Gastroesophageal sphincter (tissue), 4 donors: ENCODE measurements around the gene SBK1. TPM values are rescaled to one million over a fixed set of nuclear protein-coding genes. Genes with fewer than 3 reads are reported as not detected.

Source experiments
- ATAC-seq: fragments of 150-250 bp; one replicate; pipeline ENCODE4 v1.9.1; 2016; ENCODE audit warnings: mild to moderate bottlenecking, moderate library complexity
- H3K27ac ChIP-seq, 4 donors: fragments of 200-600 bp; sonication (generic) in 3 of 4; 1 replicate in 3 of 4; 2 replicates in 1 of 4; pipeline ENCODE4 v1.5.1; 2016 to 2019
- H3K27me3 ChIP-seq: fragments of 200-600 bp; sonication (generic); one replicate; pipeline ENCODE4 v1.5.1; 2019
- H3K36me3 ChIP-seq, 2 donors: fragments of 200-600 bp; sonication (generic); one replicate each; pipeline ENCODE4 v1.5.1; 2019; ENCODE audit warnings: control low read depth in 1 of 2
- H3K4me1 ChIP-seq, 3 donors: fragments of 200-600 bp; sonication (generic); 1 replicate in 2 of 3; 2 replicates in 1 of 3; pipeline ENCODE4 v1.5.1; 2016 to 2019; ENCODE audit warnings: control low read depth in 2 of 3
- H3K4me3 ChIP-seq, 2 donors: fragments of 200-600 bp; sonication (generic); one replicate each; pipeline ENCODE4 v1.5.1; 2019; ENCODE audit warnings: mild to moderate bottlenecking in 1 of 2, moderate library complexity in 1 of 2
- H3K9me3 ChIP-seq, 3 donors: fragments of 200-600 bp; sonication (generic); one replicate each; pipeline ENCODE4 v1.5.1; 2017 to 2019; ENCODE audit warnings: control low read depth in 2 of 3
- CTCF ChIP-seq, 4 experiments: fragments of 200-600 bp in 2 of 4; fragments of 450-650 bp in 2 of 4; sonication (generic) in 1 of 4; IDR thresholded peaks; one replicate each; pipeline ENCODE4 v1.5.1; 2017 to 2019; ENCODE audit warnings: antibody characterized with exemption in 4 of 4, mild to moderate bottlenecking in 2 of 4, moderate library complexity in 2 of 4
- EP300 ChIP-seq: sonication (generic); formaldehyde crosslinking; IDR thresholded peaks from one replicate; pipeline ENCODE4 v1.6.1; 2017; ENCODE audit warnings: antibody characterized with exemption, mild to moderate bottlenecking
- POLR2A ChIP-seq, 2 donors: fragments of 450-650 bp; IDR thresholded peaks; one replicate each; pipeline ENCODE4 v1.6.1; 2017; ENCODE audit warnings: antibody characterized with exemption in 2 of 2, mild to moderate bottlenecking in 2 of 2, moderate library complexity in 1 of 2
- POLR2AphosphoS5 ChIP-seq: sonication (generic); formaldehyde crosslinking; IDR thresholded peaks from one replicate; pipeline ENCODE4 v1.6.1; 2017; ENCODE audit warnings: antibody characterized with exemption
- WGBS, 2 donors: methylation state at CpG; one replicate each; pipeline ENCODE4 v1.1.5; 2018; ENCODE audit warnings: low coverage in 1 of 2; 5-methylcytosine and 5-hydroxymethylcytosine counted together
- total RNA-seq, 4 donors: library from RNA; depleted of rRNA; stranded (reverse); fragments of >200 nt; gene quantifications; one replicate each; pipeline ENCODE4 v1.1.0, GENCODE V29; 2016

The SBK1 gene
- total RNA-seq, 4 donors from 2014 or later = 0.16 TPM; not detected in 3

- Histone ChIP-seq H3K27ac (no peak overlapping the region), H3K36me3 (no peaks in the 10 kb centered on the region), H3K9me3 (no peaks in the 10 kb centered on the region), H3K4me1 (no peaks in the 10 kb centered on the region), H3K4me3 (no peak overlapping the region), H3K27me3 (peaks cover 31% of the 10 kb centered on the region)
- ATAC-seq = no peak
- 47 to 100% methylated on average over 1 to 6 of the region's 8 CpGs for WGBS, 2 donors
- TF ChIP-seq CTCF (IDR thresholded peaks at IDR 0.05) = no peak
- no peak for TF ChIP-seq POLR2AphosphoS5
- no peak for TF ChIP-seq POLR2A (IDR thresholded peaks at IDR 0.05)
- TF ChIP-seq EP300 = no peak
These were observed 11.9 kb downstream of the SBK1 start for GRCh38 chr16:28304214-28304613.

GRCh38 chr16:28307936-28308335, 15.6 kb downstream of the SBK1 start:
- 55 to 65% methylated on average over 2 to 5 of the region's 5 CpGs for WGBS, 2 donors
- H3K27ac ChIP-seq = no peak overlapping the region
- no peak overlapping the region for H3K4me3 ChIP-seq
- peaks cover 13% of the 10 kb centered on the region for H3K27me3 ChIP-seq
- no peaks in the 10 kb centered on the region for H3K36me3 ChIP-seq
- ATAC-seq = no peak
- TF ChIP-seq EP300 = no peak
- TF ChIP-seq POLR2A (IDR thresholded peaks at IDR 0.05) = no peak
- no peak for TF ChIP-seq POLR2AphosphoS5
- no peak for TF ChIP-seq CTCF (IDR thresholded peaks at IDR 0.05)
- H3K9me3 ChIP-seq = no peaks in the 10 kb centered on the region
- H3K4me1 ChIP-seq = no peaks in the 10 kb centered on the region

GRCh38 chr16:28308794-28309584, 16.7 kb downstream of the SBK1 start:
- H3K4me3 ChIP-seq = no peak overlapping the region
- no peak for ATAC-seq
- no peaks in the 10 kb centered on the region for H3K4me1 ChIP-seq
- TF ChIP-seq CTCF (IDR thresholded peaks at IDR 0.05) (no peak), EP300 (no peak)
- no peak overlapping the region for H3K27ac ChIP-seq
- H3K36me3 ChIP-seq = no peaks in the 10 kb centered on the region
- WGBS, 2 donors = 90 to 100% methylated on average over 3 to 6 of the region's 14 CpGs
- H3K9me3 ChIP-seq = no peaks in the 10 kb centered on the region
- H3K27me3 ChIP-seq = peaks cover 13% of the 10 kb centered on the region

GRCh38 chr16:28309811-28310311, 17.5 kb downstream of the SBK1 start:
- Histone ChIP-seq H3K4me1 (no peaks in the 10 kb centered on the region), H3K36me3 (no peaks in the 10 kb centered on the region), H3K27me3 (peaks cover 13% of the 10 kb centered on the region), H3K9me3 (no peaks in the 10 kb centered on the region), H3K4me3 (no peak overlapping the region), H3K27ac (no peak overlapping the region)
- WGBS, 2 donors = 79 to 100% methylated on average over 1 to 9 of the region's 20 CpGs
- ATAC-seq = no peak
- TF ChIP-seq POLR2AphosphoS5 = no peak
- TF ChIP-seq CTCF (IDR thresholded peaks at IDR 0.05) = no peak
- no peak for TF ChIP-seq POLR2A (IDR thresholded peaks at IDR 0.05)
- TF ChIP-seq EP300 = no peak

DNA sequence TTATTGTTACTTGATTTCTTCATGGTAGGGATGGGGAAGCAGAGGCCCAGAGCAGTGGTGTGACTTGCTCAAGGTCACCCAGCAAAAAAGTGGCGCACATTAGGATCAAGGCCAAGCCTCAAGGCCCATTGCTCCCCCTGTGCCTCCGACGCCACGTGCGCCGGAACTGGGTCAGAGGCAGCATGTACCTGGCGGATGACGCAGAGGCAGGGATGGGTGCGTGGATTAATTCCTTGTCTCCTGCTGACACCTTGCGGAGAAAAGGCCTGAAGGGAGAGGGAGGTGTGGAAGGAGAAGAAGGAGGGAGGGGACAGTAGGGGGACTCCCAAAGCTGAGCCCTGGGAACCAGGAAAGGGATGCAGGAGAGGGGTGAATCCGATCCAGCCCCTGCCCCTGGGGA, 18.5 kb downstream of the SBK1 start:
- no peaks in the 10 kb centered on the region for H3K9me3 ChIP-seq
- 88% methylated on average over 2 of the region's 11 CpGs; no CpG with 5 or more reads in 1 of the 2 donors for WGBS, 2 donors
- H3K27ac ChIP-seq = no peak overlapping the region
- peaks cover 13% of the 10 kb centered on the region for H3K27me3 ChIP-seq
- H3K4me1 ChIP-seq = no peaks in the 10 kb centered on the region
- TF ChIP-seq EP300 (no peak), POLR2AphosphoS5 (no peak), POLR2A (IDR thresholded peaks at IDR 0.05) (no peak), CTCF (IDR thresholded peaks at IDR 0.05) (no peak)
- no peak for ATAC-seq
- H3K36me3 ChIP-seq = no peaks in the 10 kb centered on the region
- no peak overlapping the region for H3K4me3 ChIP-seq
